CD4-positive, alpha-beta T cell (primary cell): ENCODE measurements around the gene RNF111. TPM values are rescaled to one million over a fixed set of nuclear protein-coding genes. Genes with fewer than 3 reads are reported as not detected.

Experiments
- ATAC-seq: fragments of 200-7000 bp; cut with Tn5 transposase; one replicate; pipeline ENCODE4 v1.10.0; 2022; ENCODE audit warnings: mild to moderate bottlenecking; ENCODE audit not compliant: poor library complexity
- CTCF ChIA-PET: fragments of 350-600 bp; sonication (Branson Sonifier 250); formaldehyde crosslinking; loops from one replicate; lab custom pipeline; 2021; ENCODE audit warnings: antibody characterized with exemption, inconsistent platforms; lab: Charles Lee
- POLR2A ChIA-PET: fragments of 350-600 bp; sonication (Branson Sonifier 250); formaldehyde crosslinking; loops from one replicate; lab custom pipeline; 2021; ENCODE audit warnings: antibody characterized with exemption, inconsistent platforms; lab: Charles Lee
- DNase-seq, 14 experiments: peaks; one replicate each; pipeline ENCODE4 v3.0.0-alpha.2; 2013 to 2020; ENCODE audit warnings: mixed read lengths in 2 of 14
- H3K27ac ChIP-seq, 2 donors: one replicate each; pipeline versions ENCODE4 v1.5.1 to v1.7.0; 2013; ENCODE audit warnings: low read length in 2 of 2, low read depth in 1 of 2, mild to moderate bottlenecking in 1 of 2
- H3K27me3 ChIP-seq, 2 experiments: 1 replicate in 1 of 2; 2 replicates in 1 of 2; pipeline versions ENCODE4 v1.6.1 to v1.7.0; 2013; ENCODE audit warnings: low read length in 2 of 2, control low read depth in 1 of 2, mild to moderate bottlenecking in 1 of 2, moderate library complexity in 1 of 2; ENCODE audit not compliant: insufficient read depth in 2 of 2, control insufficient read depth in 1 of 2
- H3K36me3 ChIP-seq: one replicate; pipeline ENCODE4 v1.6.1; 2013; ENCODE audit warnings: low read length, control low read depth; ENCODE audit not compliant: insufficient read depth
- H3K4me1 ChIP-seq: one replicate; pipeline ENCODE4 v1.6.1; 2013; ENCODE audit warnings: low read length, control low read depth; ENCODE audit not compliant: insufficient read depth
- H3K4me3 ChIP-seq: one replicate; pipeline ENCODE4 v1.5.1; 2013; ENCODE audit warnings: mild to moderate bottlenecking, low read length, moderate library complexity
- H3K9me3 ChIP-seq, 2 experiments: 1 replicate in 1 of 2; 2 replicates in 1 of 2; pipeline versions ENCODE4 v1.6.1 to v1.7.0; 2013; ENCODE audit warnings: low read length in 2 of 2, mild to moderate bottlenecking in 2 of 2, control low read depth in 1 of 2, moderate library complexity in 1 of 2; ENCODE audit not compliant: control insufficient read depth in 1 of 2, insufficient read depth in 1 of 2
- H3K27ac Mint-ChIP-seq: one replicate; pipeline ENCODE4 v1.8.0; 2020; ENCODE audit warnings: mixed read lengths
- H3K27me3 Mint-ChIP-seq: one replicate; pipeline ENCODE4 v1.8.0; 2021; ENCODE audit warnings: mixed read lengths
- H3K36me3 Mint-ChIP-seq: one replicate; pipeline ENCODE4 v1.8.0; 2021; ENCODE audit warnings: low read depth, mixed read lengths
- H3K4me1 Mint-ChIP-seq: one replicate; pipeline ENCODE4 v1.8.0; 2021; ENCODE audit warnings: low read depth, mixed read lengths
- H3K4me3 Mint-ChIP-seq: one replicate; pipeline ENCODE4 v1.8.0; 2020; ENCODE audit warnings: mild to moderate bottlenecking, mixed read lengths
- H3K9me3 Mint-ChIP-seq: one replicate; pipeline ENCODE4 v1.8.0; 2020; ENCODE audit warnings: mixed read lengths
- CTCF ChIP-seq: fragments of 200-600 bp; IDR thresholded peaks from one replicate; pipeline ENCODE4 v1.8.0; 2022; ENCODE audit warnings: antibody characterized with exemption, mild to moderate bottlenecking
- intact Hi-C, 2 experiments: fragments of 100-400 bp; cut with DNase I in 1 of 2; cut with micrococcal nuclease in 1 of 2; formaldehyde crosslinking; loops; one replicate each; pipeline versions ENCODE4 v1.15.1 to v1.9.0; 2023 to 2025; cut with DNase I, micrococcal nuclease
- total RNA-seq, 174 experiments: library from RNA in 2 of 174; stranded (reverse) in 2 of 174; gene quantifications; one replicate each; pipeline ENCODE4 v1.2.3 and lab custom pipeline; 2021 to 2026

Gene RNF111
- total RNA-seq, 2 experiments from 2014 or later: 35.4 to 37.1 TPM

- peaks cover 53% of the 10 kb centered on the region for H3K36me3 Mint-ChIP-seq
- peak overlapping the region; percentile 5 for H3K27ac Mint-ChIP-seq
- Histone ChIP-seq H3K27me3 (no peaks in the 10 kb centered on the region), H3K9me3 (no peaks in the 10 kb centered on the region), H3K36me3 (peaks cover 11% of the 10 kb centered on the region), H3K27ac (no peak overlapping the region), H3K4me1 (no peaks in the 10 kb centered on the region), H3K4me3 (no peak overlapping the region)
- ChIA-PET POLR2A (no interaction called here), CTCF (no interaction called here)
- H3K4me1 Mint-ChIP-seq: peaks cover 41% of the 10 kb centered on the region
- TF ChIP-seq CTCF: no peak
- DNase-seq (no peak), ATAC-seq (no peak)
- no peaks in the 10 kb centered on the region for H3K9me3 Mint-ChIP-seq
- intact Hi-C loops: no loop called here
- H3K27me3 Mint-ChIP-seq: no peaks in the 10 kb centered on the region
- no peak overlapping the region for H3K4me3 Mint-ChIP-seq
These were observed 34.7 kb downstream of the RNF111 start for GRCh38 chr15:59022188-59022587.

- no peaks in the 10 kb centered on the region for H3K27me3 Mint-ChIP-seq
- no peaks in the 10 kb centered on the region for H3K9me3 Mint-ChIP-seq
- H3K4me3 Mint-ChIP-seq: no peak overlapping the region
- peaks cover 70% of the 10 kb centered on the region for H3K36me3 Mint-ChIP-seq
- POLR2A ChIA-PET: no interaction called here
- no peak for ATAC-seq
- TF ChIP-seq CTCF: no peak
- H3K27ac Mint-ChIP-seq: no peak overlapping the region
- no peak overlapping the region for H3K27ac ChIP-seq
- no peaks in the 10 kb centered on the region for H3K4me1 ChIP-seq
- DNase-seq: no peak
- H3K4me3 ChIP-seq: no peak overlapping the region
- no peaks in the 10 kb centered on the region for H3K27me3 ChIP-seq
- intact Hi-C loops: no loop called here
- peaks cover 17% of the 10 kb centered on the region for H3K36me3 ChIP-seq
- CTCF ChIA-PET: no interaction called here
- peaks cover 57% of the 10 kb centered on the region for H3K4me1 Mint-ChIP-seq
- no peaks in the 10 kb centered on the region for H3K9me3 ChIP-seq
These were observed 38.7 kb downstream of the RNF111 start for GRCh38 chr15:59026207-59026606.

DNA sequence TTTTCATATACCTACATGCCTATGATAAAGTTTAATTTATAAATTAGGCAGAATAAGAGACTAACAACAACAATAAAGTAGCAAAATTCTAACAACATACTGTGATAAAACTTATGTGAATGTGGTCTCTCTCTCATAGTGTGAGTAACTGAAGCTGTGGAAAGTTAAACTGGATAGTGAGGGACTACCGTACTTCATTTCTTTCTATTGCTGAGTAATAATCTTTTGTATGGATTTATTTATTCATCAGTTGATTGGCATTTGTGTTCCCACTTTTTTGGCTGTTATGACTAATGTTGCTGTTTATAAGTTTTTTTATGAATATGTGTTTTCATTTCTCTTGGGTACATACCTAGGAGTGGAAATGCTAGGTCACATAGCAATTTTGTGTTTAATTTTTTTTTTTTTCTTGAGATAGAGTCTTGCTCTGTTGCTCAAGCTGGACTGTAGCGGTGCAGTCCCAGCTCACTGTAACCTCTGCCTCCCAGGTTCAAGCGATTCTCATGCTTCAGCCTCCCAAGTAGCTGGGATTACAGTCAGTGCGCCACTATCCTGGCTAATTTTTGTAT lies 41.0 kb downstream of the RNF111 start:
- Histone ChIP-seq H3K9me3 (no peaks in the 10 kb centered on the region), H3K27me3 (no peaks in the 10 kb centered on the region), H3K36me3 (peaks cover 33% of the 10 kb centered on the region), H3K4me1 (peaks cover 4% of the 10 kb centered on the region), H3K4me3 (no peak overlapping the region), H3K27ac (no peak overlapping the region)
- Mint-ChIP-seq H3K4me1 (peaks cover 66% of the 10 kb centered on the region), H3K36me3 (peaks cover 77% of the 10 kb centered on the region), H3K9me3 (no peaks in the 10 kb centered on the region), H3K27me3 (no peaks in the 10 kb centered on the region), H3K4me3 (no peak overlapping the region), H3K27ac (no peak overlapping the region)
- ChIA-PET POLR2A (no interaction called here), CTCF (no interaction called here)
- TF ChIP-seq CTCF: no peak
- ATAC-seq: no peak
- intact Hi-C loops: no loop called here
- no peak for DNase-seq
